LNCaP clone FGC (cell line): ENCODE measurements around the gene ATXN10.

Experiments
- DNase-seq: peaks from one replicate; pipeline ENCODE4 v3.0.0-alpha.2; 2011; ENCODE audit warnings: low read depth
- H3K4me3 ChIP-seq: 2 replicates; pipeline ENCODE4 v1.5.1; 2011; ENCODE audit warnings: mild to moderate bottlenecking, low read depth, low read length, control low read depth
- CTCF ChIP-seq: IDR thresholded peaks from 2 replicates; pipeline ENCODE4 v1.5.1; 2012; ENCODE audit warnings: mild to moderate bottlenecking; ENCODE audit not compliant: control insufficient read depth, insufficient read depth; ENCODE audit errors: extremely low read depth

The ATXN10 gene

GRCh38 chr22:45843031-45843430 is 171.4 kb downstream of the ATXN10 start:
- no peak overlapping the region for H3K4me3 ChIP-seq
- no peak for TF ChIP-seq CTCF
- no peak for DNase-seq

- no peak for TF ChIP-seq CTCF
These were observed 172.4 kb downstream of the ATXN10 start for GRCh38 chr22:45843986-45844385.

GRCh38 chr22:45845076-45845487 is 173.4 kb downstream of the ATXN10 start:
- TF ChIP-seq CTCF: no peak
- no peak for DNase-seq
- H3K4me3 ChIP-seq: no peak overlapping the region

More at GRCh38 chr22:45843986-45844385, 172.4 kb downstream of the ATXN10 start:
- H3K4me3 ChIP-seq: no peak overlapping the region
- DNase-seq: no peak

- no peak for TF ChIP-seq CTCF
- H3K4me3 ChIP-seq: no peak overlapping the region
These were observed 175.3 kb downstream of the ATXN10 start for GRCh38 chr22:45846952-45847351.

GRCh38 chr22:45848904-45849303 is 177.3 kb downstream of the ATXN10 start:
- no peak overlapping the region for H3K4me3 ChIP-seq
- DNase-seq: no peak
- no peak for TF ChIP-seq CTCF

More at GRCh38 chr22:45846952-45847351, 175.3 kb downstream of the ATXN10 start:
- DNase-seq: no peak

GRCh38 chr22:45852826-45853225 is 181.2 kb downstream of the ATXN10 start:
- TF ChIP-seq CTCF: no peak
- H3K4me3 ChIP-seq: no peak overlapping the region
- DNase-seq: no peak

GRCh38 chr22:45855961-45856360 is 184.3 kb downstream of the ATXN10 start:
- H3K4me3 ChIP-seq: no peak overlapping the region
- DNase-seq: no peak

More at GRCh38 chr22:45855961-45856360, 184.3 kb downstream of the ATXN10 start:
- no peak for TF ChIP-seq CTCF
